ENCODE data around the gene FAM170B. TPM values are rescaled to one million over a fixed set of nuclear protein-coding genes. Genes with fewer than 3 reads are reported as not detected.

The FAM170B gene
- total and polyA plus RNA-seq, 12 donors: not detected

DNA sequence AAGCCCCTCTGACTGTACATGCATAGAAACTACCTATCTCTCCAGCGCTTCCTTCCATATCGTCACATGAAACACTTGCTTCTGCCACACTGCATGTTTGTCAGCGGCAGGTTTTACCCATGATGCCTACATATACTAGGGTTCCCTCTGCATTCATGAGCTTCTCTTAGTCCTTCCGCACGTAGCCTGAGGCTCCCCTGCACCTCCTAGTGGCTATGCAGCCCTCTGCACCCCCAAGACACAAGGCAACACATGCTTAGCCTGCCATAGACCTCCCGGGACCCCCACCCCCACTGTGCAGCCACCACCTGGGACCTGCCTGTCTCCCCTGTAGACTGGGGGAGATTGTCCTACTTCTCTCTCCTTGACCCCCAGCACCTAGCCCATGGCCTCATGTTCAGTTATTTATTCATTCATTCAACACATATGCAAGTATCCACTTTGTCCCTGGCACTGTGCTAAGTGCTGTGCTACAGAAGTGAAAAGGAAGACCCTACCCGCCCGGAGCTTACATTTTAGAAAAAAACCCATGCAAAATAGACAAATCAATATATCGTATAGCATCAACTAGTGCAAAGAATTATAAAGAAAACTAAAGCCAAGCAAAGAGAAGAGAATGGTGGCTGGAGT lies 30.9 kb upstream of the FAM170B start:
- no peak overlapping the region for H3K4me3 ChIP-seq
- ATAC-seq (peak in 6 of 8 donors; percentile 27 to 73 (median 62)), DNase-seq (peak in 1 of 2 donors; percentile 34)
- H3K27me3 ChIP-seq: no peaks in the 10 kb centered on the region
- H3K4me1 ChIP-seq: peaks cover 0 to 40% (median 13%) of the 10 kb centered on the region in 9 donors
- H3K27ac ChIP-seq: no peak overlapping the region
- TF ChIP-seq, protein P1, sequence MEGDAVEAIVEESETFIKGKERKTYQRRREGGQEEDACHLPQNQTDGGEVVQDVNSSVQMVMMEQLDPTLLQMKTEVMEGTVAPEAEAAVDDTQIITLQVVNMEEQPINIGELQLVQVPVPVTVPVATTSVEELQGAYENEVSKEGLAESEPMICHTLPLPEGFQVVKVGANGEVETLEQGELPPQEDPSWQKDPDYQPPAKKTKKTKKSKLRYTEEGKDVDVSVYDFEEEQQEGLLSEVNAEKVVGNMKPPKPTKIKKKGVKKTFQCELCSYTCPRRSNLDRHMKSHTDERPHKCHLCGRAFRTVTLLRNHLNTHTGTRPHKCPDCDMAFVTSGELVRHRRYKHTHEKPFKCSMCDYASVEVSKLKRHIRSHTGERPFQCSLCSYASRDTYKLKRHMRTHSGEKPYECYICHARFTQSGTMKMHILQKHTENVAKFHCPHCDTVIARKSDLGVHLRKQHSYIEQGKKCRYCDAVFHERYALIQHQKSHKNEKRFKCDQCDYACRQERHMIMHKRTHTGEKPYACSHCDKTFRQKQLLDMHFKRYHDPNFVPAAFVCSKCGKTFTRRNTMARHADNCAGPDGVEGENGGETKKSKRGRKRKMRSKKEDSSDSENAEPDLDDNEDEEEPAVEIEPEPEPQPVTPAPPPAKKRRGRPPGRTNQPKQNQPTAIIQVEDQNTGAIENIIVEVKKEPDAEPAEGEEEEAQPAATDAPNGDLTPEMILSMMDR (IDR thresholded peaks at IDR 0.05): peak; percentile 33 to 76 (median 66)
- peaks cover 0 to 61% (median 0%) of the 10 kb centered on the region in 9 donors for H3K36me3 ChIP-seq
- intact Hi-C loops (cut with DNase I): loop anchor here in 9 of 10 donors (1.0 to 10.0 kb wide), 9 partner anchors 162 to 610 kb away; no protein-coding TSS in a partner anchor
- 60 to 65% methylated on average over 9 of the region's 9 CpGs for WGBS, 2 donors
- H3K9me3 ChIP-seq: no peaks in the 10 kb centered on the region

GRCh38 chr10:49163741-49164140 lies 29.9 kb upstream of the FAM170B start:
- no peak for DNase-seq
- Histone ChIP-seq H3K27ac (no peak overlapping the region), H3K36me3 (peaks cover 0 to 70% (median 0%) of the 10 kb centered on the region in 9 donors)

GRCh38 chr10:49162761-49163310 lies 29.0 kb upstream of the FAM170B start:
- H3K36me3 ChIP-seq: peaks cover 0 to 77% (median 0%) of the 10 kb centered on the region in 9 donors
- ATAC-seq (no peak), DNase-seq (no peak)
- H3K9me3 ChIP-seq: no peaks in the 10 kb centered on the region
- no peak overlapping the region for H3K27ac ChIP-seq
- WGBS, 2 donors: 87 to 92% methylated on average over 8 of the region's 8 CpGs
- no peaks in the 10 kb centered on the region for H3K27me3 ChIP-seq
- TF ChIP-seq, protein P1 (IDR thresholded peaks at IDR 0.05): no peak
- no peak overlapping the region for H3K4me3 ChIP-seq
- intact Hi-C loops (cut with DNase I): loop anchor here (1.0 to 10.0 kb wide), 10 partner anchors 161 to 608 kb away; no protein-coding TSS in a partner anchor
- H3K4me1 ChIP-seq: peaks cover 0 to 30% (median 8%) of the 10 kb centered on the region in 9 donors

More at GRCh38 chr10:49163741-49164140, 29.9 kb upstream of the FAM170B start:
- TF ChIP-seq, protein P1 (IDR thresholded peaks at IDR 0.05): no peak
- intact Hi-C loops (cut with DNase I): loop anchor here (1.0 to 10.0 kb wide), 11 partner anchors 161 to 609 kb away; no protein-coding TSS in a partner anchor
- Histone ChIP-seq H3K9me3 (no peaks in the 10 kb centered on the region), H3K4me1 (peaks cover 0 to 35% (median 13%) of the 10 kb centered on the region in 9 donors), H3K4me3 (no peak overlapping the region), H3K27me3 (no peaks in the 10 kb centered on the region)
- ATAC-seq: no peak
- WGBS, 2 donors: 96 to 100% methylated on average over 4 of the region's 4 CpGs

- Histone ChIP-seq H3K4me3 (no peak overlapping the region), H3K36me3 (peaks cover 0 to 73% (median 0%) of the 10 kb centered on the region in 9 donors), H3K27ac (no peak overlapping the region), H3K9me3 (no peaks in the 10 kb centered on the region), H3K27me3 (no peaks in the 10 kb centered on the region), H3K4me1 (peaks cover 0 to 23% (median 7%) of the 10 kb centered on the region in 9 donors)
- ATAC-seq: no peak
- intact Hi-C loops (cut with DNase I): loop anchor here (1.0 to 10.0 kb wide), 10 partner anchors 160 to 607 kb away; no protein-coding TSS in a partner anchor
- TF ChIP-seq, protein P1 (IDR thresholded peaks at IDR 0.05): no peak
- 84 to 89% methylated on average over 5 of the region's 5 CpGs for WGBS, 2 donors
- no peak for DNase-seq
These were observed 28.2 kb upstream of the FAM170B start for GRCh38 chr10:49162063-49162462.

All from heart right ventricle (tissue), 16 donors.